ENCODE measurements around the gene TMC4. TPM values are rescaled to one million over a fixed set of nuclear protein-coding genes. Genes with fewer than 3 reads are reported as not detected.

Gene TMC4
- total and polyA plus RNA-seq, 7 experiments from 2014 or later: 0.20 to 5.9 (median 1.1) TPM; not detected in 3

DNA sequence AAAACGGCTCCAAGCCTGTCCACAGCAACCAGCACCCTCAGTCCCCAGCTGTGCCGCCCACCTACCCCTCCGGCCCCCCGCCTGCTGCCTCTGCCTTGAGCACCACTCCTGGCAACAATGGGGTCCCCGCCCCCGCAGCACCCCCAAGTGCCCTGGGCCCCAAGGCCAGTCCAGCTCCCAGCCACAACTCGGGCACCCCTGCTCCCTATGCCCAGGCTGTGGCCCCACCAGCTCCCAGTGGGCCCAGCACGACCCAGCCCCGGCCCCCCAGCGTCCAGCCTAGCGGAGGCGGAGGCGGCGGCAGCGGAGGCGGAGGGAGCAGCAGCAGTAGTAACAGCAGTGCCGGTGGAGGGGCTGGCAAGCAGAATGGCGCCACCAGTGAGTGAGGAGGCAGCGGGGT lies 24.8 kb downstream of the TMC4 start:
- intact Hi-C loops (cut with micrococcal nuclease): no loop called here
- Histone ChIP-seq H3K27ac (ENCODE audit: low read depth, low read length) (no peak overlapping the region), H3K4me3 (ENCODE audit: low read length) (no peak overlapping the region), H3K4me1 (ENCODE audit: control insufficient read depth in 2 of 2, insufficient read depth in 2 of 2, low read length in 2 of 2) (peaks cover 0 to 2% of the 10 kb centered on the region in 2 donors), H3K9me3 (ENCODE audit: control insufficient read depth in 2 of 3, low read length in 3 of 3) (no peaks in the 10 kb centered on the region), H3K36me3 (ENCODE audit: control insufficient read depth in 2 of 3, insufficient read depth in 3 of 3, low read length in 3 of 3) (peaks cover 18 to 100% (median 41%) of the 10 kb centered on the region in 3 experiments), H3K27me3 (ENCODE audit: control insufficient read depth in 2 of 2, insufficient read depth in 2 of 2, low read length in 2 of 2) (no peaks in the 10 kb centered on the region)
- Mint-ChIP-seq H3K4me1 (peaks cover under 1 to 22% (median 7%) of the 10 kb centered on the region in 7 donors), H3K27ac (no peak overlapping the region), H3K27me3 (no peaks in the 10 kb centered on the region), H3K9me3 (peaks cover 0 to 1% (median 0%) of the 10 kb centered on the region in 11 donors), H3K36me3 (peaks cover 4 to 49% (median 20%) of the 10 kb centered on the region in 5 donors), H3K4me3 (no peak overlapping the region)
- ATAC-seq (no peak), DNase-seq (no peak)
- POLR2A ChIA-PET: interaction anchor here (1.1 to 1.4 kb wide), 3 partner anchors 8 to 33 kb away, joined by 4 to 6 read pairs (median 4); partner anchors contain the start of genes CNOT3, PRPF31 and TFPT
- CTCF ChIA-PET: no interaction called here

DNA sequence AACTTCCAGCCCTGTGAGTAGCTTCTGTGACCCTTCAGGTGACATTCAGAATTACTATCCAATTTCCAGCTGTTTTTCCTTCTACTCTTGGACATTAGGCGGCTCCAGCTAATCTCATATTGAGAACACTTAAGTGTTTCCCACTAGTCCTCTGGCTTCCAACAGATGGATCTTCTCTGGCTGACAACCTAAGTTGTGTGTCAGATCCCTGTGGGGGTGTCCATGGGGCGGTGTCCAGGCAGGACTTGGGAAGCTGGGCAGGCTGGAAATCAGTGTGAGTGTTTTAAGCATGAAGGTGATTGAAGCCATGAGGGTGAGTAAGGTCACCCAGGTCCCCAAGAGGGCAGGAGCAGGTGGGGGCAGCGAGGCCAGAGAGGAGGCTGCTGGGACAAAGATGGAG lies 25.3 kb downstream of the TMC4 start:
- Histone ChIP-seq H3K9me3 (ENCODE audit: control insufficient read depth in 2 of 3, low read length in 3 of 3) (no peaks in the 10 kb centered on the region), H3K4me3 (ENCODE audit: low read length) (no peak overlapping the region), H3K27me3 (ENCODE audit: control insufficient read depth in 2 of 2, insufficient read depth in 2 of 2, low read length in 2 of 2) (no peaks in the 10 kb centered on the region), H3K4me1 (ENCODE audit: control insufficient read depth in 2 of 2, insufficient read depth in 2 of 2, low read length in 2 of 2) (no peaks in the 10 kb centered on the region), H3K27ac (ENCODE audit: low read depth, low read length) (no peak overlapping the region), H3K36me3 (ENCODE audit: control insufficient read depth in 2 of 3, insufficient read depth in 3 of 3, low read length in 3 of 3) (peaks cover 20 to 100% (median 46%) of the 10 kb centered on the region in 3 experiments)
- H3K9me3 Mint-ChIP-seq: no peaks in the 10 kb centered on the region
- H3K27me3 Mint-ChIP-seq: no peaks in the 10 kb centered on the region
- peaks cover 4 to 51% (median 23%) of the 10 kb centered on the region in 5 donors for H3K36me3 Mint-ChIP-seq
- no peak overlapping the region for H3K4me3 Mint-ChIP-seq
- H3K4me1 Mint-ChIP-seq: peaks cover 0 to 22% (median 6%) of the 10 kb centered on the region in 7 donors
- CTCF ChIA-PET: no interaction called here
- POLR2A ChIA-PET: interaction anchor here (1.1 to 1.4 kb wide), 3 partner anchors 8 to 32 kb away, joined by 4 to 6 read pairs (median 4); partner anchors contain the start of genes CNOT3, PRPF31 and TFPT
- ATAC-seq (no peak), DNase-seq (no peak)
- peak overlapping the region in 2 of 9 donors; percentile 53 to 80 for H3K27ac Mint-ChIP-seq
- intact Hi-C loops (cut with micrococcal nuclease): no loop called here

DNA sequence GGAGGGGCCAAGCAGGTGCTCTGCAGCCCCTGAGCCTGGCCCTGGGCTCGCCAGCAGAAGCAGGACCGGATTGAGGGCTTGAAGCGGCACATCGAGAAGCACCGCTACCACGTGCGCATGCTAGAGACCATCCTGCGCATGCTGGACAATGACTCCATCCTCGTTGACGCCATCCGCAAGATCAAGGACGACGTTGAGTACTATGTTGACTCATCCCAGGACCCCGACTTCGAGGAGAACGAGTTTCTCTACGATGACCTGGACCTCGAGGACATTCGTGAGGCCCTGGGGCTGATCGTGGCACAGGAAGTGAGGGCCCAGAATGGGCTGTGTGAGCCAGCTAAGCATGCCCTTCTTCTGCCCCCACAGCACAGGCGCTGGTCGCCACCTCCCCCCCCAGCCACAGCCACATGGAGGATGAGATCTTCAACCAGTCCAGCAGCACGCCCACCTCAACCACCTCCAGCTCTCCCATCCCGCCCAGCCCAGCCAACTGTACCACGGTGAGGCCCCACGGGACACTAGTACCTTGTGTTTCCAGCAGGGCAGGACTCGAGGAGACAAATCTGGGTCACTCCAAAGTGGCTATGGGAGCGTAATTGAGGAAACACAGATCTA lies 27.3 kb downstream of the TMC4 start:
- Mint-ChIP-seq H3K27me3 (no peaks in the 10 kb centered on the region), H3K27ac (no peak overlapping the region), H3K4me1 (peaks cover 11 to 34% (median 15%) of the 10 kb centered on the region in 7 donors), H3K9me3 (peaks cover 0 to 2% (median 0%) of the 10 kb centered on the region in 11 donors), H3K4me3 (no peak overlapping the region), H3K36me3 (peaks cover 4 to 50% (median 25%) of the 10 kb centered on the region in 5 donors)
- CTCF ChIA-PET: no interaction called here
- intact Hi-C loops (cut with micrococcal nuclease): no loop called here
- no peaks in the 10 kb centered on the region for H3K9me3 ChIP-seq (ENCODE audit: control insufficient read depth in 2 of 3, low read length in 3 of 3)
- no peak overlapping the region for H3K4me3 ChIP-seq (ENCODE audit: low read length)
- no peak overlapping the region for H3K27ac ChIP-seq (ENCODE audit: low read depth, low read length)
- H3K27me3 ChIP-seq (ENCODE audit: control insufficient read depth in 2 of 2, insufficient read depth in 2 of 2, low read length in 2 of 2): no peaks in the 10 kb centered on the region
- ATAC-seq: no peak
- H3K4me1 ChIP-seq (ENCODE audit: control insufficient read depth in 2 of 2, insufficient read depth in 2 of 2, low read length in 2 of 2): peaks cover 0 to 2% of the 10 kb centered on the region in 2 donors
- no peak for DNase-seq
- POLR2A ChIA-PET: interaction anchor here (9.6 kb wide), 1 partner anchor 10 kb away, joined by 173 read pairs; the partner anchor contains the start of gene LENG1
- H3K36me3 ChIP-seq (ENCODE audit: control insufficient read depth in 2 of 3, insufficient read depth in 3 of 3, low read length in 3 of 3): peaks cover 20 to 94% (median 49%) of the 10 kb centered on the region in 3 experiments

DNA sequence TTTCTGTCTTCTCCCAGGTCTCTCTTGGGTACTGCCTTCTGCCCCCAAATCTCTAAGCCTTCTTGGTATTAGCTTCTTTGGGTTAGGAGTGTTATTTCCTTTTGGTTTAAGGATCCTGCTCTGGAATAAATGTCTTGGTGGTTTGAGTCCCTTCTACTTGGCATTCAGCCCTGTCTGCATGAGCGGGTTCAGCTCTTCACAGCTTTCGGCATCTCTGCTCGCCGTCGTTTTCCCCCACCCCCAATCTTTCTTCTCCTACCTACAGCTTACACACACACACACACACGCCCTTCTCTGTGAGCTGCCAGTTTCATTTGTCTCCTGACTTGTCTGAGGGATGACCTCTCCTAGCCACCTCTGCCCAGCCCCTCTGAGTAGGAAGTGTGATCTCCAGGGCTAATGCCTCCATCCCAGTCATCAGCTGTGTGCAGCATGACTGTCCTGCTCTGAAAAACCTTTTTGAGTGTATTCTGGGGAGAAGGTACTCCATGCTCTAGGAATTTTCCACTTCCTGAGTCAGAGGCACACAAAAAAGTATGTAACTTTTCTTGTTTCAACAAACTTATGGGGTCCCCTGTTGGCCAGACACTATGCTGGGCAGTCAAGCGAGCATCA lies 30.7 kb downstream of the TMC4 start:
- intact Hi-C loops (cut with micrococcal nuclease): no loop called here
- peaks cover 0 to 2% (median 0%) of the 10 kb centered on the region in 11 donors for H3K9me3 Mint-ChIP-seq
- no peaks in the 10 kb centered on the region for H3K27me3 Mint-ChIP-seq
- Histone ChIP-seq H3K4me1 (ENCODE audit: control insufficient read depth in 2 of 2, insufficient read depth in 2 of 2, low read length in 2 of 2) (peaks cover 10 to 22% of the 10 kb centered on the region in 2 donors), H3K9me3 (ENCODE audit: control insufficient read depth in 2 of 3, low read length in 3 of 3) (no peaks in the 10 kb centered on the region), H3K27me3 (ENCODE audit: control insufficient read depth in 2 of 2, insufficient read depth in 2 of 2, low read length in 2 of 2) (no peaks in the 10 kb centered on the region), H3K36me3 (ENCODE audit: control insufficient read depth in 2 of 3, insufficient read depth in 3 of 3, low read length in 3 of 3) (peaks cover 20 to 68% (median 38%) of the 10 kb centered on the region in 3 experiments), H3K27ac (ENCODE audit: low read depth, low read length) (peak overlapping the region; percentile 6), H3K4me3 (ENCODE audit: low read length) (no peak overlapping the region)
- peak overlapping the region in 1 of 10 donors; percentile 16 for H3K4me3 Mint-ChIP-seq
- DNase-seq (no peak), ATAC-seq (no peak)
- H3K27ac Mint-ChIP-seq: peak overlapping the region in 4 of 9 donors; percentile 33 to 77 (median 59)
- peaks cover 0 to 43% (median 16%) of the 10 kb centered on the region in 5 donors for H3K36me3 Mint-ChIP-seq
- H3K4me1 Mint-ChIP-seq: peaks cover 31 to 40% (median 37%) of the 10 kb centered on the region in 7 donors
- ChIA-PET CTCF (no interaction called here), POLR2A (interaction anchor here (1.2 to 9.6 kb wide), 2 partner anchors 13 to 28 kb away, joined by 4 to 173 read pairs; partner anchors contain the start of genes LENG1 and TFPT)

DNA sequence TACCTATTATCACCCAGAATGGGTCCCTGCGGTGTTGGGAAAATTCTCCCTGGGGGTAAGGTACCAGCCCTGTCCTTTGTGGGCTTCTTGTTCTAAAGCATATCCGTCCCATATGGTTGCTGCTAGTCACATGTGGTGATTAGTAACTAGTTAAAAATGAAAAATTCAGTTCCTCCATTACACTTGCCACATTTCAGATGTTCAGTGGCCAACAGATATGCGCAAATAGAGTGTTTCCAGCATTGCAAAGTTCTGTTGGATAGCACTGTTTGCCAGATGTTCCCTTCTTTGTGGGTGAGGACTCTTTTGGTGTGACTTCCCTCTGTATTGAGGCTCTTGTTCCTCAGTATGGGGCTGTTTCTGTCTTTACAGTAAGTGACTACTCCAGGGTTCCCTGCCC lies 31.6 kb downstream of the TMC4 start:
- H3K36me3 Mint-ChIP-seq: peaks cover 0 to 35% (median 16%) of the 10 kb centered on the region in 5 donors

DNA sequence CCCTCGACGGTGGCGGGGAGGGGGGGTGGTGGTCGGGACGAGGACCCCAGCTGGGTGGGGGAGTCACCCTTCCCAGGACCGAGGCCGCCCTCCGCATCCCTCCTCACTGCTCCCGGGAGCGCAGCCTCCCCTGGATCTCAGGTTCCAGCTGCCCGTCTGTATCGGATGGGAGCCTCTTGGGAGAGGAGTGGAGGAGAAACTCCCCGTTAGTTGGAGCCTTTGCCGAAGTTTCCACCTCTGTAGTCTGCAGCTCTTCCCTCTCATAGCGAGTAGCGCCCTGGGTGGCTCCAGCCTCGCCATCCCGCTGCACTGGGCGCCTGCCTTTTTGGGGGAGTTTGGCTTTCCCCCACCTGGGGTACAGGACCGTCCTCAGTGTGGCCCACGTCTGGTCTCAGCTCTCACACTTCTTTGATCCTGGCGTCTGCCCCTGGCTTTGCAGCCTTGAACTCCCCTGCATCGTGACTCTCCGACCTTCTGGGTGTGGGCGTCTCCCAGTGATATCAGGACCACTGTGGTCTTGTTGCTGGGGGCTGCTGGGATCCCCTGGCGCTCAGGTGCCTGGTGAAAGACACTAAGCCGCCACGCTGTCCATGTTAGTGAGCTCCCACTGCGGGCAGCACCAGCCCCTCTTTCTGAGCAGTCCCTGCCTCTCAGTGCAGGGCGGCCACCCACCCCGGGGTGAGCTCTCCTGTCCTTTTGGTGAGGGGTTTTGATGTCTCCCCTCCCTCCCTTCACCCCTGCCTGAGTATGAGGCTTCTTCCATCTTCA lies 34.3 kb downstream of the TMC4 start:
- ATAC-seq: no peak
- peak overlapping the region; percentile 80 to 98 (median 85) for H3K4me3 Mint-ChIP-seq
- H3K27ac Mint-ChIP-seq: peak overlapping the region; percentile 85 to 94 (median 92)
- ChIA-PET CTCF (interaction anchor here (0.5 kb wide), 1 partner anchor 37 kb away, joined by 6 read pairs; no protein-coding TSS in a partner anchor), POLR2A (interaction anchor here (0.6 to 9.6 kb wide), 4 partner anchors 17 to 1008 kb away, joined by 6 to 173 read pairs (median 67); partner anchors contain the start of genes LENG1, MBOAT7, PRPF31 and TFPT)
- intact Hi-C loops (cut with micrococcal nuclease): loop anchor here in 1 of 2 donors (10.0 kb wide), 1 partner anchor 326 kb away; the partner anchor contains the start of gene LENG9
- DNase-seq: no peak
- Histone ChIP-seq H3K9me3 (ENCODE audit: control insufficient read depth in 2 of 3, low read length in 3 of 3) (no peaks in the 10 kb centered on the region), H3K4me1 (ENCODE audit: control insufficient read depth in 2 of 2, insufficient read depth in 2 of 2, low read length in 2 of 2) (peaks cover 19 to 28% of the 10 kb centered on the region in 2 donors), H3K27me3 (ENCODE audit: control insufficient read depth in 2 of 2, insufficient read depth in 2 of 2, low read length in 2 of 2) (no peaks in the 10 kb centered on the region), H3K27ac (ENCODE audit: low read depth, low read length) (peak overlapping the region; percentile 97), H3K4me3 (ENCODE audit: low read length) (peak overlapping the region; percentile 66), H3K36me3 (ENCODE audit: control insufficient read depth in 2 of 3, insufficient read depth in 3 of 3, low read length in 3 of 3) (peaks cover 8 to 32% (median 13%) of the 10 kb centered on the region in 3 experiments)
- H3K27me3 Mint-ChIP-seq: no peaks in the 10 kb centered on the region
- peaks cover 0 to 3% (median 0%) of the 10 kb centered on the region in 11 donors for H3K9me3 Mint-ChIP-seq
- peaks cover 0 to 21% (median 6%) of the 10 kb centered on the region in 5 donors for H3K36me3 Mint-ChIP-seq
- H3K4me1 Mint-ChIP-seq: peaks cover 38 to 60% (median 47%) of the 10 kb centered on the region in 7 donors

More for the DNA sequence above, 31.6 kb downstream of the TMC4 start:
- Mint-ChIP-seq H3K4me3 (peak overlapping the region in 2 of 10 donors; percentile 8 to 98), H3K27me3 (no peaks in the 10 kb centered on the region), H3K9me3 (peaks cover 0 to 3% (median 0%) of the 10 kb centered on the region in 11 donors), H3K4me1 (peaks cover 35 to 46% (median 43%) of the 10 kb centered on the region in 7 donors), H3K27ac (peak overlapping the region in 1 of 9 donors; percentile 92)
- CTCF ChIA-PET: no interaction called here
- intact Hi-C loops (cut with micrococcal nuclease): no loop called here
- POLR2A ChIA-PET: interaction anchor here (1.2 to 9.6 kb wide), 2 partner anchors 14 to 27 kb away, joined by 4 to 173 read pairs; partner anchors contain the start of genes LENG1 and TFPT
- no peaks in the 10 kb centered on the region for H3K9me3 ChIP-seq (ENCODE audit: control insufficient read depth in 2 of 3, low read length in 3 of 3)
- DNase-seq (no peak), ATAC-seq (no peak)
- peaks cover 20 to 59% (median 30%) of the 10 kb centered on the region in 3 experiments for H3K36me3 ChIP-seq (ENCODE audit: control insufficient read depth in 2 of 3, insufficient read depth in 3 of 3, low read length in 3 of 3)
- H3K27me3 ChIP-seq (ENCODE audit: control insufficient read depth in 2 of 2, insufficient read depth in 2 of 2, low read length in 2 of 2): no peaks in the 10 kb centered on the region
- H3K27ac ChIP-seq (ENCODE audit: low read depth, low read length): no peak overlapping the region
- H3K4me1 ChIP-seq (ENCODE audit: control insufficient read depth in 2 of 2, insufficient read depth in 2 of 2, low read length in 2 of 2): peaks cover 13 to 22% of the 10 kb centered on the region in 2 donors
- no peak overlapping the region for H3K4me3 ChIP-seq (ENCODE audit: low read length)
